ENCODE results near the gene KRTAP13-4.

DNA sequence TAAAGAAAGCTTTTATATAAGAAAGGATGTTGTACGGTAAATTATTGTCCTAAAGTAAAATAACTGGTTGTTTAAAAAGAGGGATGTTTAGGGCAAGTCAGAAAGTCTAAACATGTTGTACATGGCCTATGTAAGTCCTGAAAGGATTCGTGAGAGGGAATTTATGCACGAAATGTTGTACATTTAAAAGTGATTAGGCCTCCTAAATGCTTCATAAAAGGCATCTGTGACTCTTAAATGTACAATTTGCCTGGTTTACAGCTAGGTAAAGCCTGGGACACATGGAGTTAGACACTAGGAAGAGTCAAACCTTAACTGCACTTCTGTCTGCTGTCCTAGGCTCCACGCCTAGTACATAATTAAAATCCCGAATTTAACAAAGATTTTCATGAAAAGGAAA, 14.0 kb upstream of the KRTAP13-4 start:
- no peak for TF ChIP-seq OSR1 (CRISPR knock-in tag; IDR thresholded peaks at IDR 0.05)
- TF ChIP-seq ESRRG (CRISPR knock-in tag; IDR thresholded peaks at IDR 0.05) = no peak
- TF ChIP-seq GLIS3 (CRISPR knock-in tag; IDR thresholded peaks at IDR 0.05) = no peak
- no peak for TF ChIP-seq ZFP30 (CRISPR knock-in tag; IDR thresholded peaks at IDR 0.05)
- TF ChIP-seq, protein P1, sequence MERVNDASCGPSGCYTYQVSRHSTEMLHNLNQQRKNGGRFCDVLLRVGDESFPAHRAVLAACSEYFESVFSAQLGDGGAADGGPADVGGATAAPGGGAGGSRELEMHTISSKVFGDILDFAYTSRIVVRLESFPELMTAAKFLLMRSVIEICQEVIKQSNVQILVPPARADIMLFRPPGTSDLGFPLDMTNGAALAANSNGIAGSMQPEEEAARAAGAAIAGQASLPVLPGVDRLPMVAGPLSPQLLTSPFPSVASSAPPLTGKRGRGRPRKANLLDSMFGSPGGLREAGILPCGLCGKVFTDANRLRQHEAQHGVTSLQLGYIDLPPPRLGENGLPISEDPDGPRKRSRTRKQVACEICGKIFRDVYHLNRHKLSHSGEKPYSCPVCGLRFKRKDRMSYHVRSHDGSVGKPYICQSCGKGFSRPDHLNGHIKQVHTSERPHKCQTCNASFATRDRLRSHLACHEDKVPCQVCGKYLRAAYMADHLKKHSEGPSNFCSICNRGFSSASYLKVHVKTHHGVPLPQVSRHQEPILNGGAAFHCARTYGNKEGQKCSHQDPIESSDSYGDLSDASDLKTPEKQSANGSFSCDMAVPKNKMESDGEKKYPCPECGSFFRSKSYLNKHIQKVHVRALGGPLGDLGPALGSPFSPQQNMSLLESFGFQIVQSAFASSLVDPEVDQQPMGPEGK (CRISPR knock-in tag; IDR thresholded peaks at IDR 0.05; ENCODE audit: borderline replicate concordance) = no peak
- TF ChIP-seq ZNF565 (CRISPR knock-in tag; conservative IDR thresholded peaks at IDR 0.05; ENCODE audit: low read depth) = no peak
- no peak for TF ChIP-seq ZNF70 (CRISPR knock-in tag; IDR thresholded peaks at IDR 0.05)
- TF ChIP-seq TCF4 (CRISPR knock-in tag; IDR thresholded peaks at IDR 0.05; ENCODE audit: borderline replicate concordance) = no peak
- TF ChIP-seq ZNF8 (CRISPR knock-in tag; IDR thresholded peaks at IDR 0.05) = no peak
- TF ChIP-seq SNAI2 (CRISPR knock-in tag; IDR thresholded peaks at IDR 0.05) = no peak
- TF ChIP-seq ZFP3 (CRISPR knock-in tag; IDR thresholded peaks at IDR 0.05) = no peak
- TF ChIP-seq ARNTL (CRISPR knock-in tag; IDR thresholded peaks at IDR 0.05; ENCODE audit: borderline replicate concordance, low read depth) = no peak
